ENCODE measurements around the gene LRMDA.

LRMDA gene

DNA sequence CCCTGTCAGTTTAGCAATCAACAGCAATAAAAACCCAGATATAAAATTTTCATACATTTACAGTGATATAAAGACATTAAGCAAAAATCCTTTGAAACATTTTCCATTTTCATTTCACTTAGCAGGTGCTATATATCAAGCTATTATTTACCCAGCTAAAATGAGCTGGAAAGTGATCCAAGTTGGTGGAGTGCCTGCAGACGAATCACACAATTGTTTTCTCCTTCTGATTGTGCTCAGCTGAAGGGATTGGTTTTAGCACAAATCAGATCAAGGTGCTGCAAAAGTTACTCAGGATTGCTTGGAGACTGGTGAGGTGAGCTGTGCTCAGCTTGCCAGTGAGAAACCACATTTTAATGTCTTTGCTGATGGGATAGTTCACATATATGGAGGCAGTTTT lies 138.1 kb downstream of the LRMDA start:
- no peak overlapping the region for H3K4me3 ChIP-seq (ENCODE audit: low read depth, low read length)
- no peak for TF ChIP-seq CTCF (IDR thresholded peaks at IDR 0.05; ENCODE audit: low read depth, low read length, missing control alignments)
- DNase-seq (ENCODE audit: low read depth): no peak

DNA sequence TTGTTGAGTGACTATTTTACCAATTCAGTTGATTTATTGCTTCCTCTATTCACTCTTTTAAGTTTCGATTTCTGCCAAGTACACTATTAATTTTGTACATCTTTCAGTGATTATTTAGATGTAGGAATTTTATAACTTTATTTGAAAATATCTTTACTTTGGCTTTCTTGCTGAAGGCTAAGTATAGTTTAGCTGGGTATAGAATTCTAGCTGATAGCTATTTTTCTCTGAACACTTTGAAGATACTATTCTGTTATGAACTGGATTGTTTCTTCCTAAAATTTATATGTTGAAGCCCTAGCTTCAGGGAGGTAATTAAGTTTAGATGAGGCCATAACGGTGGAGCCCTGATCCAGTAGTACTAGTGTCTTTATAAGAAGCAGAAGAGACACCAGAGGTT lies 141.1 kb downstream of the LRMDA start:
- no peak for DNase-seq (ENCODE audit: low read depth)
- TF ChIP-seq CTCF (IDR thresholded peaks at IDR 0.05; ENCODE audit: low read depth, low read length, missing control alignments): no peak
- no peak overlapping the region for H3K4me3 ChIP-seq (ENCODE audit: low read depth, low read length)

GRCh38 chr10:75575940-75576339 lies 144.5 kb downstream of the LRMDA start:
- DNase-seq (ENCODE audit: low read depth): no peak
- TF ChIP-seq CTCF (IDR thresholded peaks at IDR 0.05; ENCODE audit: low read depth, low read length, missing control alignments): no peak
- no peak overlapping the region for H3K4me3 ChIP-seq (ENCODE audit: low read depth, low read length)

DNA sequence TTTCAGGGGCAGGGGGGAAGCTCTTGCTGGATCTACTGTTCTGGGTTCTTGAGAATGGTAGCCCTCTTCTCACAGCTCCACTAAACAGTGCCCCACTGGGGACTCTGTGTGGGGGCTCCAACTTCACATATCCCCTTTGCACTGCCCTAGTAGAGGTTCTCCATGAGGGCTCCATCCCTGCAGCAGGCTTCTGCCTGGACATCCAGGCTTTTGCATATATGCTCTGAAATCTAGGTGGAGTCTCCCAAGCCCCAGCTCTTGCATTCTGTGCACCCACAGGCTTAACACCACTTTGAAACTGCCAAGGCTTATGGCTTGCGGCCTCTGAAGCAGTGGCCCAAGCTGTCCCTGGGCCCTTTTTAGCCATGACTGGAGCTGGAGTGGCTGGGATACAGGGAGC lies 150.7 kb downstream of the LRMDA start:
- H3K4me3 ChIP-seq (ENCODE audit: low read depth, low read length): no peak overlapping the region
- TF ChIP-seq CTCF (IDR thresholded peaks at IDR 0.05; ENCODE audit: low read depth, low read length, missing control alignments): no peak
- no peak for DNase-seq (ENCODE audit: low read depth)

- TF ChIP-seq CTCF (IDR thresholded peaks at IDR 0.05; ENCODE audit: low read depth, low read length, missing control alignments): no peak
- no peak for DNase-seq (ENCODE audit: low read depth)
- no peak overlapping the region for H3K4me3 ChIP-seq (ENCODE audit: low read depth, low read length)
Measured at GRCh38 chr10:75585294-75585693, 153.9 kb downstream of the LRMDA start.

GRCh38 chr10:75586814-75587213 lies 155.4 kb downstream of the LRMDA start:
- no peak overlapping the region for H3K4me3 ChIP-seq (ENCODE audit: low read depth, low read length)
- TF ChIP-seq CTCF (IDR thresholded peaks at IDR 0.05; ENCODE audit: low read depth, low read length, missing control alignments): no peak
- DNase-seq (ENCODE audit: low read depth): no peak

- no peak for DNase-seq (ENCODE audit: low read depth)
- TF ChIP-seq CTCF (IDR thresholded peaks at IDR 0.05; ENCODE audit: low read depth, low read length, missing control alignments): no peak
- H3K4me3 ChIP-seq (ENCODE audit: low read depth, low read length): no peak overlapping the region
Measured at GRCh38 chr10:75588031-75588430, 156.6 kb downstream of the LRMDA start.
